NCI-H2196 (cell line): Measurements from ENCODE around the gene NSL1.
"Not testable (repeated sequence)": the region's sequence is repeated elsewhere in the genome, so short reads cannot be mapped to it uniquely, and the experiment has no call there.

ENCODE experiments used
- DNase-seq: peaks from one replicate; lab custom pipeline; 2025; ENCODE audit not compliant: unreplicated experiment; lab: John Stamatoyannopoulos, UW

Gene NSL1

GRCh38 chr1:212791676-212792395 lies at the start of gene NSL1, which contains the start of gene TATDN3:
Gene NSL1, minus strand, starts transcription at chr1:212791777. Its CDS starts 14 bp downstream, at chr1:212791763.
Gene TATDN3, plus strand, starts transcription at chr1:212791894. Its CDS starts 28 bp downstream, at chr1:212791922.
- DNase-seq = peak; percentile 91

- DNase-seq = no peak
Measured at GRCh38 chr1:212838145-212838544, 46.6 kb upstream of the NSL1 start.

GRCh38 chr1:212833211-212834207 lies 41.9 kb upstream of the NSL1 start:
- DNase-seq = not testable (repeated sequence)

GRCh38 chr1:212828395-212828794 lies 36.8 kb upstream of the NSL1 start:
- no peak for DNase-seq

- no peak for DNase-seq
Measured at GRCh38 chr1:212827831-212828278, 36.3 kb upstream of the NSL1 start.

- DNase-seq = no peak
Measured at GRCh38 chr1:212827171-212827776, 35.7 kb upstream of the NSL1 start.

- DNase-seq = no peak
Measured at GRCh38 chr1:212825798-212826452, 34.3 kb upstream of the NSL1 start.

- DNase-seq = no peak
Measured at GRCh38 chr1:212824201-212824600, 32.6 kb upstream of the NSL1 start.

- DNase-seq = no peak
Measured at GRCh38 chr1:212822956-212823355, 31.4 kb upstream of the NSL1 start.

- no peak for DNase-seq
Measured at GRCh38 chr1:212820969-212821368, 29.4 kb upstream of the NSL1 start.

- no peak for DNase-seq
Measured at GRCh38 chr1:212819726-212820125, 28.1 kb upstream of the NSL1 start.

GRCh38 chr1:212816567-212817278 lies 25.1 kb upstream of the NSL1 start:
- no peak for DNase-seq

GRCh38 chr1:212814537-212815334 lies 23.2 kb upstream of the NSL1 start:
- peak; percentile 7 for DNase-seq

GRCh38 chr1:212805767-212806166 lies 14.2 kb upstream of the NSL1 start:
- DNase-seq = no peak

GRCh38 chr1:212797681-212798080 lies 6.1 kb upstream of the NSL1 start:
- DNase-seq = no peak

GRCh38 chr1:212794561-212795014 lies 3.0 kb upstream of the NSL1 start:
- no peak for DNase-seq

GRCh38 chr1:212792396-212792908 lies 875 bp upstream of the NSL1 start:
- DNase-seq = no peak

- peak; percentile 78 for DNase-seq
Measured at GRCh38 chr1:212791261-212791675, 309 bp downstream of the NSL1 start.

GRCh38 chr1:212785871-212786270 lies 5.7 kb downstream of the NSL1 start:
- DNase-seq = no peak
